ENCODE data around the gene CRYBB1. TPM values are rescaled to one million over a fixed set of nuclear protein-coding genes. Genes with fewer than 3 reads are reported as not detected.
"Not testable (repeated sequence)": the region's sequence is repeated elsewhere in the genome, so short reads cannot be mapped to it uniquely, and the experiment has no call there.

CRYBB1 gene
- total RNA-seq, 1 experiment from 2014 or later, result not detected

GRCh38 chr22:26614322-26614721, 3.5 kb downstream of the CRYBB1 start:
- H3K4me3 Mint-ChIP-seq (ENCODE audit: low read depth, unreplicated experiment), result no peak overlapping the region

GRCh38 chr22:26613753-26614152, 4.1 kb downstream of the CRYBB1 start:
- DNase-seq; BruUV-seq (replicated peaks); H3K36me3 Mint-ChIP-seq (ENCODE audit: insufficient read depth, unreplicated experiment); H3K4me3 Mint-ChIP-seq (ENCODE audit: low read depth, unreplicated experiment); H3K27ac Mint-ChIP-seq (ENCODE audit: unreplicated experiment); intact Hi-C loops (cut with micrococcal nuclease; ENCODE audit: unreplicated experiment); CTCF ChIA-PET; H3K4me1 Mint-ChIP-seq (ENCODE audit: low read depth, unreplicated experiment); H3K9me3 Mint-ChIP-seq (ENCODE audit: low read depth, unreplicated experiment): not testable (repeated sequence)
- peaks cover 85% of the 10 kb centered on the region for H3K27me3 Mint-ChIP-seq (ENCODE audit: unreplicated experiment)

More at GRCh38 chr22:26614322-26614721, 3.5 kb downstream of the CRYBB1 start:
- no peak for DNase-seq
- Mint-ChIP-seq H3K27ac (ENCODE audit: unreplicated experiment) (no peak overlapping the region), H3K9me3 (ENCODE audit: low read depth, unreplicated experiment) (no peaks in the 10 kb centered on the region), H3K36me3 (ENCODE audit: insufficient read depth, unreplicated experiment) (no peaks in the 10 kb centered on the region), H3K4me1 (ENCODE audit: low read depth, unreplicated experiment) (no peaks in the 10 kb centered on the region), H3K27me3 (ENCODE audit: unreplicated experiment) (peaks cover 85% of the 10 kb centered on the region)
- TF ChIP-seq CTCF (IDR thresholded peaks at IDR 0.05; ENCODE audit: unreplicated experiment), result no peak
- intact Hi-C loops (cut with micrococcal nuclease; ENCODE audit: unreplicated experiment), result no loop called here
- BruUV-seq (replicated peaks), result no TSS peak
- CTCF ChIA-PET, result no interaction called here

DNA sequence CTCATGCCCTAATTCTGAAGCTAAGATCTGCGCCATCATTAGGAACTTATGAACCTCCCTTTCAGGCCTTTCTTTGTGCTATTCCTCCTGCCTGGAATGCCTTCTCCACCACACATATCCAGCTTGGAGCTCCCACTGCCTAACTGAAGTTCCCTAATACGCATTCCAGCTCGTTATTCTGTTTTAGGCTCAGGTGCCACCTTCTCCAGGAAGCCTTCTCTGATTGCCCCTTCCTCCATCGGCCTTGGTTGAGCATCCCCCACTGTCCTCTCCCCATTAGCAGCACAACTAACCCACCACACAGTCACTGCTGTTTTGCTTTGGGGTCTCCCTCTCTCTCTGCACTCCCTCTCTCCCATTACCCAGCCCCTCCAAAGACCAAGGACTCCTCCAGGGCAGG, 5.2 kb downstream of the CRYBB1 start:
- TF ChIP-seq CTCF (IDR thresholded peaks at IDR 0.05; ENCODE audit: unreplicated experiment), result no peak
- no peaks in the 10 kb centered on the region for H3K9me3 Mint-ChIP-seq (ENCODE audit: low read depth, unreplicated experiment)
- H3K27me3 Mint-ChIP-seq (ENCODE audit: unreplicated experiment), result peaks cover 85% of the 10 kb centered on the region
- H3K4me1 Mint-ChIP-seq (ENCODE audit: low read depth, unreplicated experiment), result no peaks in the 10 kb centered on the region
- no peaks in the 10 kb centered on the region for H3K36me3 Mint-ChIP-seq (ENCODE audit: insufficient read depth, unreplicated experiment)
- H3K27ac Mint-ChIP-seq (ENCODE audit: unreplicated experiment), result no peak overlapping the region
- intact Hi-C loops (cut with micrococcal nuclease; ENCODE audit: unreplicated experiment), result no loop called here
- no peak overlapping the region for H3K4me3 Mint-ChIP-seq (ENCODE audit: low read depth, unreplicated experiment)
- BruUV-seq (replicated peaks), result no TSS peak
- DNase-seq, result no peak
- CTCF ChIA-PET, result interaction anchor here (0.7 kb wide), 1 partner anchor 9 kb away, joined by 3 read pairs; no protein-coding TSS in a partner anchor

- BruUV-seq (replicated peaks), result no TSS peak
- TF ChIP-seq CTCF (IDR thresholded peaks at IDR 0.05; ENCODE audit: unreplicated experiment), result no peak
- DNase-seq, result no peak
- Mint-ChIP-seq H3K27me3 (ENCODE audit: unreplicated experiment) (peaks cover 74% of the 10 kb centered on the region), H3K4me1 (ENCODE audit: low read depth, unreplicated experiment) (no peaks in the 10 kb centered on the region), H3K36me3 (ENCODE audit: insufficient read depth, unreplicated experiment) (no peaks in the 10 kb centered on the region), H3K27ac (ENCODE audit: unreplicated experiment) (no peak overlapping the region), H3K9me3 (ENCODE audit: low read depth, unreplicated experiment) (no peaks in the 10 kb centered on the region), H3K4me3 (ENCODE audit: low read depth, unreplicated experiment) (no peak overlapping the region)
- CTCF ChIA-PET, result no interaction called here
- intact Hi-C loops (cut with micrococcal nuclease; ENCODE audit: unreplicated experiment), result no loop called here
Measured at GRCh38 chr22:26610996-26611395, 6.8 kb downstream of the CRYBB1 start.

GRCh38 chr22:26610072-26610958, 7.5 kb downstream of the CRYBB1 start:
- no peak overlapping the region for H3K27ac Mint-ChIP-seq (ENCODE audit: unreplicated experiment)
- no peak for TF ChIP-seq CTCF (IDR thresholded peaks at IDR 0.05; ENCODE audit: unreplicated experiment)
- no peaks in the 10 kb centered on the region for H3K9me3 Mint-ChIP-seq (ENCODE audit: low read depth, unreplicated experiment)
- peaks cover 67% of the 10 kb centered on the region for H3K27me3 Mint-ChIP-seq (ENCODE audit: unreplicated experiment)
- BruUV-seq (replicated peaks), result no TSS peak
- CTCF ChIA-PET, result no interaction called here
- no peak for DNase-seq
- intact Hi-C loops (cut with micrococcal nuclease; ENCODE audit: unreplicated experiment), result no loop called here
- H3K36me3 Mint-ChIP-seq (ENCODE audit: insufficient read depth, unreplicated experiment), result no peaks in the 10 kb centered on the region
- no peaks in the 10 kb centered on the region for H3K4me1 Mint-ChIP-seq (ENCODE audit: low read depth, unreplicated experiment)
- H3K4me3 Mint-ChIP-seq (ENCODE audit: low read depth, unreplicated experiment), result no peak overlapping the region
